Astrocyte of the cerebellum (primary cell): ENCODE measurements around the gene OXLD1.

Experiments
- DNase-seq: peaks from one replicate; pipeline ENCODE4 v3.0.0-alpha.2; 2011; ENCODE audit warnings: low read depth
- H3K4me3 ChIP-seq: 2 replicates; pipeline ENCODE4 v1.5.1; 2011; ENCODE audit warnings: mild to moderate bottlenecking, low read depth, low read length, moderate library complexity
- CTCF ChIP-seq: IDR thresholded peaks from 2 replicates; pipeline ENCODE4 v1.5.1; 2012; ENCODE audit warnings: low read length, low read depth, moderate library complexity, mild to moderate bottlenecking; ENCODE audit errors: missing control alignments
- in situ Hi-C: cut with HindIII; loops from 2 replicates; pipeline ENCODE4 v1.10.0; 2017; ENCODE audit warnings: low sequenced_read_pairs

OXLD1 gene

GRCh38 chr17:81655378-81656117, 10.9 kb downstream of the OXLD1 start:
- DNase-seq: no peak
- TF ChIP-seq CTCF: no peak
- H3K4me3 ChIP-seq: no peak overlapping the region
- in situ Hi-C loops: no loop called here

GRCh38 chr17:81652906-81653771, 13.3 kb downstream of the OXLD1 start:
- in situ Hi-C loops: no loop called here
- no peak overlapping the region for H3K4me3 ChIP-seq
- TF ChIP-seq CTCF: no peak
- no peak for DNase-seq

- H3K4me3 ChIP-seq: no peak overlapping the region
- in situ Hi-C loops: no loop called here
- no peak for TF ChIP-seq CTCF
- peak; percentile 73 for DNase-seq
These were observed 14.7 kb downstream of the OXLD1 start for GRCh38 chr17:81651692-81652091.

- TF ChIP-seq CTCF: no peak
- DNase-seq: no peak
- in situ Hi-C loops: no loop called here
- H3K4me3 ChIP-seq: no peak overlapping the region
These were observed 15.5 kb downstream of the OXLD1 start for GRCh38 chr17:81650951-81651350.

GRCh38 chr17:81648707-81649085, 17.7 kb downstream of the OXLD1 start:
- H3K4me3 ChIP-seq: no peak overlapping the region
- in situ Hi-C loops: no loop called here
- DNase-seq: no peak
- TF ChIP-seq CTCF: no peak

- in situ Hi-C loops: no loop called here
- no peak overlapping the region for H3K4me3 ChIP-seq
- no peak for TF ChIP-seq CTCF
- no peak for DNase-seq
These were observed 18.2 kb downstream of the OXLD1 start for GRCh38 chr17:81648013-81648706.
